HEK293 (cell line): ENCODE data around the gene CNOT2.
A peak's percentile ranks its signal among the peaks of the same experiment; 100 is the strongest.

Experiments
- CTCF ChIA-PET: fragments of 350-600 bp; formaldehyde crosslinking; extraction: SDS; loops from one replicate; lab custom pipeline; 2021; ENCODE audit warnings: antibody characterized with exemption; lab: Yijun Ruan, JAX
- POLR2A ChIA-PET: fragments of 300-600 bp; formaldehyde crosslinking; extraction: SDS; loops from one replicate; lab custom pipeline; 2020; ENCODE audit warnings: antibody characterized with exemption, inconsistent platforms; lab: Yijun Ruan, JAX
- H3K27ac ChIP-seq: fragments of 200-500 bp; sonication (Bioruptor generic); 2 replicates; pipeline ENCODE4 v1.5.1; 2014; ENCODE audit warnings: low read depth, low read length, control low read depth, inconsistent platforms; ENCODE audit errors: extremely low read depth
- H3K36me3 ChIP-seq, 2 experiments: fragments of 200-500 bp in 1 of 2; sonication (Bioruptor generic) in 1 of 2; 1 replicate in 1 of 2; 2 replicates in 1 of 2; pipeline ENCODE4 v1.5.1; 2014 to 2017; ENCODE audit warnings: inconsistent platforms in 2 of 2, low read length in 2 of 2; ENCODE audit not compliant: control insufficient read depth in 2 of 2, insufficient read depth in 1 of 2
- H3K4me1 ChIP-seq: fragments of 200-500 bp; sonication (Bioruptor generic); 2 replicates; pipeline ENCODE4 v1.5.1; 2014; ENCODE audit warnings: mild to moderate bottlenecking, low read length, inconsistent platforms; ENCODE audit not compliant: control insufficient read depth, insufficient read depth
- H3K4me3 ChIP-seq: 2 replicates; pipeline ENCODE4 v1.5.1; 2011; ENCODE audit warnings: low read depth, mild to moderate bottlenecking, control low read depth, low read length, moderate library complexity
- H3K9me3 ChIP-seq: fragments of 200-500 bp; sonication (Bioruptor generic); 2 replicates; pipeline ENCODE4 v1.5.1; 2014; ENCODE audit warnings: low read depth, low read length, inconsistent platforms; ENCODE audit not compliant: control insufficient read depth, insufficient read depth
- GLI2 ChIP-seq: fragments of 450-650 bp; formaldehyde crosslinking; IDR thresholded peaks from 2 replicates; pipeline ENCODE4; 2017; ENCODE audit warnings: missing biosample characterization, missing genetic modification characterization, low read depth, borderline replicate concordance
- MYNN ChIP-seq: fragments of 450-650 bp; formaldehyde crosslinking; IDR thresholded peaks from 2 replicates; pipeline ENCODE4 v1.5.1; 2016; ENCODE audit warnings: missing biosample characterization, missing genetic modification characterization, borderline replicate concordance
- SCRT2 ChIP-seq: fragments of 450-650 bp; formaldehyde crosslinking; IDR thresholded peaks from 2 replicates; pipeline ENCODE4 v1.5.1; 2016; ENCODE audit warnings: missing biosample characterization, missing genetic modification characterization
- ZFP37 ChIP-seq: fragments of 450-650 bp; formaldehyde crosslinking; IDR thresholded peaks from 2 replicates; pipeline ENCODE4 v1.5.1; 2016; ENCODE audit warnings: missing biosample characterization, missing genetic modification characterization
- ZNF140 ChIP-seq: fragments of 450-650 bp; formaldehyde crosslinking; IDR thresholded peaks from 2 replicates; pipeline ENCODE4 v1.5.1; 2016; ENCODE audit warnings: missing biosample characterization, missing genetic modification characterization
- ZNF175 ChIP-seq: fragments of 450-650 bp; formaldehyde crosslinking; IDR thresholded peaks from 2 replicates; pipeline ENCODE4 v1.5.1; 2016; ENCODE audit warnings: missing biosample characterization, missing genetic modification characterization
- ZNF248 ChIP-seq: fragments of 450-650 bp; formaldehyde crosslinking; IDR thresholded peaks from 2 replicates; pipeline ENCODE4 v1.5.1; 2017; ENCODE audit warnings: missing biosample characterization, missing genetic modification characterization
- ZNF274 ChIP-seq, 2 experiments: fragments of 200-500 bp in 1 of 2; fragments of 450-650 bp in 1 of 2; sonication (Bioruptor generic) in 1 of 2; formaldehyde crosslinking in 1 of 2; IDR thresholded peaks; 2 replicates each; pipeline versions ENCODE4 v1.5.1 to v1.6.1; 2014 to 2016; ENCODE audit warnings: borderline replicate concordance in 1 of 2, inconsistent platforms in 1 of 2, low read length in 1 of 2, missing biosample characterization in 1 of 2, missing genetic modification characterization in 1 of 2
- ZNF549 ChIP-seq: fragments of 450-650 bp; IDR thresholded peaks from 2 replicates; pipeline ENCODE4 v1.5.1; 2018; ENCODE audit warnings: missing biosample characterization, missing genetic modification characterization, mild to moderate bottlenecking, inconsistent platforms, moderate library complexity
- ZSCAN23 ChIP-seq: fragments of 450-650 bp; formaldehyde crosslinking; IDR thresholded peaks from 2 replicates; pipeline ENCODE4 v1.5.1; 2016; ENCODE audit warnings: missing biosample characterization, missing genetic modification characterization
- TF ChIP-seq, protein P1 (sequence below): fragments of 450-650 bp; formaldehyde crosslinking; IDR thresholded peaks from 2 replicates; pipeline ENCODE4 v1.5.1; 2017; ENCODE audit warnings: missing biosample characterization, mild to moderate bottlenecking, missing genetic modification characterization, moderate library complexity
- TF ChIP-seq, protein P2 (sequence below): fragments of 450-650 bp; formaldehyde crosslinking; IDR thresholded peaks from 2 replicates; pipeline ENCODE4 v1.5.1; 2017; ENCODE audit warnings: missing biosample characterization, missing genetic modification characterization

Gene CNOT2

GRCh38 chr12:70351076-70351475 is 107.8 kb downstream of the CNOT2 start (continued):
- TF ChIP-seq ZNF175 (tag by site-specific recombination) = no peak
- no peak for TF ChIP-seq ZFP37
- no peak for TF ChIP-seq ZNF274 (IDR thresholded peaks at IDR 0.05; ENCODE audit: low read length)
- no peak for TF ChIP-seq ZNF274 (tag by site-specific recombination; IDR thresholded peaks at IDR 0.05; ENCODE audit: borderline replicate concordance)
- no peak for TF ChIP-seq ZSCAN23

DNA sequence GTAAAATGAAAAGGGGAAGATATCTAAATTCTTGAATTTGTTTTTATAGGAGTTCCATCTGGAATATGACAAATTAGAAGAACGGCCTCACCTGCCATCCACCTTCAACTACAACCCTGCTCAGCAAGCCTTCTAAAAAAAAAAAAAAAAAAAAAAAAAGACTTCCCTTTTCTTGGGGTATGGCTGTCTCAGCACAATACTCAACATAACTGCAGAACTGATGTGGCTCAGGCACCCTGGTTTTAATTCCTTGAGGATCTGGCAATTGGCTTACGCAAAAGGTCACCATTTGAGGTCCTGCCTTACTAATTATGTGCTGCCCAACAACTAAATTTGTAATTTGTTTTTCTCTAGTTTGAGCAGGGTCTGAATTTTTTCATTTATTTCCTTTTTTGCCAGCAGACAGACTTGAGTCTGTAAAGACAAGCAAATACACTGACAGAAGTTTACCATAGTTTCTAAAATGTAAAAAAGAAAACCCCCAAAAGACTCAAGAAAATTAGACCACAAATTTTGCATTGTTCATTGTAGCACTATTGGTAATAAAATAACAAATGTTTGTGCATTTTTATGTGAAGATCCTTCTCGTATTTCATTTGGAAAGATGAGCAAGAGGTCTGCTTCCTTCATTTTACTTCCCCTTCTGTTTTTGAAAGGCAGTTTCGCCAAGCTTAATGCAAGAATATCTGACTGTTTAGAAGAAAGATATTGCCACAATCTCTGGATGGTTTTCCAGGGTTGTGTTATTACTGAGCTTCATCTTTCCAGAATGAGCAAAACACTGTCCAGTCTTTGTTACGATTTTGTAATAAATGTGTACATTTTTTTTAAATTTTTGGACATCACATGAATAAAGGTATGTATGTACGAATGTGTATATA is 110.8 kb downstream of the CNOT2 start:
- Histone ChIP-seq H3K9me3 (no peaks in the 10 kb centered on the region), H3K27ac (no peak overlapping the region), H3K4me1 (no peaks in the 10 kb centered on the region), H3K36me3 (peaks cover 17% of the 10 kb centered on the region in 2 experiments; a peak in 2 of 3 replicates), H3K4me3 (no peak overlapping the region)
- CTCF ChIA-PET = interaction anchor here (0.6 kb wide), 1 partner anchor 223 kb away, joined by 3 read pairs; no protein-coding TSS in a partner anchor
- POLR2A ChIA-PET = no interaction called here
- TF ChIP-seq MYNN (tag by site-specific recombination) = no peak
- TF ChIP-seq ZNF549 (tag by site-specific recombination) = peak; percentile 95

DNA sequence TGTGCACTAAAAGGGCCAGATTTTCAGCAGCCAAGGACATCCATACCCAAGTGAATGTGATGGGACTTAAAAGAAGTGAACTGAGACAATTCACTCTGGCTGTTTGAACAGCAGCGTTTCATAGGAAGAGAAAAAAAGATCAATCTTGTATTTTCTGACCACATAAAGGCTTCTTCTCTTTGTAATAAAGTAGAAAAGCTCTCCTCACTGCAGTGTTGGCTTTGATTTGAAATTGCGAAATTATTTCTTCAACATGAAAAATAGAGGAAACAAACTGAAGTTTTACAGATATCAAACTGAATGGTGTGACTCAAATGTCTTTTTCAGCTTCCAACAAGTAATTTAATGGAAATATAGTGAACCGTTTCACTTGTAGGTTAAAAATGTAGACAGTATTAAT is 111.6 kb downstream of the CNOT2 start:
- Histone ChIP-seq H3K36me3 (peaks cover 17% of the 10 kb centered on the region in 2 experiments; a peak in 2 of 3 replicates), H3K27ac (no peak overlapping the region), H3K4me1 (no peaks in the 10 kb centered on the region), H3K4me3 (no peak overlapping the region), H3K9me3 (no peaks in the 10 kb centered on the region)
- POLR2A ChIA-PET = no interaction called here
- CTCF ChIA-PET = no interaction called here
- no peak for TF ChIP-seq SCRT2 (tag by site-specific recombination)
- TF ChIP-seq, protein P1, sequence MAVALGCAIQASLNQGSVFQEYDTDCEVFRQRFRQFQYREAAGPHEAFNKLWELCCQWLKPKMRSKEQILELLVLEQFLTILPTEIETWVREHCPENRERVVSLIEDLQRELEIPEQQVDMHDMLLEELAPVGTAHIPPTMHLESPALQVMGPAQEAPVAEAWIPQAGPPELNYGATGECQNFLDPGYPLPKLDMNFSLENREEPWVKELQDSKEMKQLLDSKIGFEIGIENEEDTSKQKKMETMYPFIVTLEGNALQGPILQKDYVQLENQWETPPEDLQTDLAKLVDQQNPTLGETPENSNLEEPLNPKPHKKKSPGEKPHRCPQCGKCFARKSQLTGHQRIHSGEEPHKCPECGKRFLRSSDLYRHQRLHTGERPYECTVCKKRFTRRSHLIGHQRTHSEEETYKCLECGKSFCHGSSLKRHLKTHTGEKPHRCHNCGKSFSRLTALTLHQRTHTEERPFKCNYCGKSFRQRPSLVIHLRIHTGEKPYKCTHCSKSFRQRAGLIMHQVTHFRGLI (tag by site-specific recombination) = no peak

- POLR2A ChIA-PET = no interaction called here
- CTCF ChIA-PET = no interaction called here
- no peak overlapping the region for H3K4me3 ChIP-seq
- no peak for TF ChIP-seq GLI2 (tag by site-specific recombination)
- TF ChIP-seq, protein P2, sequence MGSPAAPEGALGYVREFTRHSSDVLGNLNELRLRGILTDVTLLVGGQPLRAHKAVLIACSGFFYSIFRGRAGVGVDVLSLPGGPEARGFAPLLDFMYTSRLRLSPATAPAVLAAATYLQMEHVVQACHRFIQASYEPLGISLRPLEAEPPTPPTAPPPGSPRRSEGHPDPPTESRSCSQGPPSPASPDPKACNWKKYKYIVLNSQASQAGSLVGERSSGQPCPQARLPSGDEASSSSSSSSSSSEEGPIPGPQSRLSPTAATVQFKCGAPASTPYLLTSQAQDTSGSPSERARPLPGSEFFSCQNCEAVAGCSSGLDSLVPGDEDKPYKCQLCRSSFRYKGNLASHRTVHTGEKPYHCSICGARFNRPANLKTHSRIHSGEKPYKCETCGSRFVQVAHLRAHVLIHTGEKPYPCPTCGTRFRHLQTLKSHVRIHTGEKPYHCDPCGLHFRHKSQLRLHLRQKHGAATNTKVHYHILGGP (tag by site-specific recombination) = no peak
- TF ChIP-seq ZNF140 = no peak
- TF ChIP-seq ZNF248 (tag by site-specific recombination) = no peak
- no peak overlapping the region for H3K27ac ChIP-seq
- no peaks in the 10 kb centered on the region for H3K9me3 ChIP-seq
- no peaks in the 10 kb centered on the region for H3K4me1 ChIP-seq
- H3K36me3 ChIP-seq = peaks cover 17% of the 10 kb centered on the region in 2 experiments; a peak in 2 of 3 replicates
These were observed 112.7 kb downstream of the CNOT2 start for GRCh38 chr12:70355972-70356371.
